Esophagus muscularis mucosa (tissue), 3 donors: ENCODE data around the gene ASAP2.

Experiments
- CTCF ChIP-seq, 3 experiments: fragments of 200-600 bp in 2 of 3; fragments of 450-650 bp in 1 of 3; sonication (generic) in 2 of 3; IDR thresholded peaks; one replicate each; pipeline ENCODE4 v1.5.1; 2017 to 2019; ENCODE audit warnings: antibody characterized with exemption in 3 of 3, mild to moderate bottlenecking in 2 of 3, moderate library complexity in 1 of 3
- EP300 ChIP-seq: sonication (generic); formaldehyde crosslinking; IDR thresholded peaks from one replicate; pipeline ENCODE4 v1.6.1; 2017; ENCODE audit warnings: antibody characterized with exemption

- TF ChIP-seq CTCF (IDR thresholded peaks at IDR 0.05) (peak; percentile 70 to 92 (median 84)), EP300 (no peak)
Observed at GRCh38 chr2:9205963-9206948, at the start of gene ASAP2.
